ENCODE results near the gene HOTAIR. TPM values are rescaled to one million over a fixed set of nuclear protein-coding genes. Genes with fewer than 3 reads are reported as not detected.

HOTAIR gene
- total RNA-seq, 1 experiment from 2014 or later: not detected

DNA sequence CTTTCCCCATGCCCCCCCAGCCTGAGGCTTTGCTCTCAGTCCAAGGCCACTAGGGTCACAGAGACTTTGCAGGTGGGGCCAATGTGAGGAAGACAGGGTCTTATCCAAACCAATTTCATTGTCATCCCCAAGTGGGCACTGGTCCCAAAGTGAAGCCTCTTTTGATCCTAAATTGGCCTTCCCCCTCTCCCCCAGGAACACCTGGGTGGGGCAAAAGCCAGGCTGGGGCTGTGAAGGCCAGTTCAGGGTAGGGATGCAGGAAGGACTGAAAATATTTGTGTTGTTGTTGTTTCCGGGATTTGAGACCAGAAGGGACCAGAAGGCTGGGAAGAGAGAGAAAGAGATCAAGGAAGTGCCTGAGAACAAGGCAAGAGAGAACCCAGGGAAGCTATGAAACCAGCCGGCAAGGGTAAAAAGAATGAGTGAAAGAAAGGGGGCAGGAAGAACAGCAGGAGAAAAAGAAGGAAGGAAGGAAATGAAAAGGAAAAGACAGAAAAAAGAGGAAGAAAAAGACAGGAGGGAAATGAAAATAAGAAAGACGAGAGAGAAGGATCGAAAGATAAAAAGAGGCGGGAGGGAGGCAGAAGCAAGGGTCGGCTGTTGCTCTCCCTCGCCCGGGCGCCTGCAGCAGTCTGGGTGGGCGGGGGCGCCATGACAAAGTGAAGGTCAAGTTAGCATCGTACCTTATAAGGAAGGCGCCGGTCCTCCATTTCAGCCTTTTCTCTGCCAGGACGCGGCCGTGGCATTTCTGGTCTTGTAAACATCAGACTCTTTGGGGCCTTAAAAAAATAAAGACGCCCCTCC, 9.3 kb downstream of the HOTAIR start:
- CTCF ChIA-PET: interaction anchor here (1.0 kb wide), 1 partner anchor 24 kb away, joined by 3 read pairs; no protein-coding TSS in a partner anchor
- Mint-ChIP-seq H3K4me1 (ENCODE audit: low read depth, unreplicated experiment) (peaks cover 8% of the 10 kb centered on the region), H3K4me3 (ENCODE audit: low read depth, unreplicated experiment) (no peak overlapping the region), H3K9me3 (ENCODE audit: low read depth, unreplicated experiment) (no peaks in the 10 kb centered on the region), H3K27ac (ENCODE audit: unreplicated experiment) (no peak overlapping the region), H3K36me3 (ENCODE audit: insufficient read depth, unreplicated experiment) (no peaks in the 10 kb centered on the region), H3K27me3 (ENCODE audit: unreplicated experiment) (peaks cover 86% of the 10 kb centered on the region)
- DNase-seq: no peak
- BruUV-seq (replicated peaks): no TSS peak
- TF ChIP-seq CTCF (IDR thresholded peaks at IDR 0.05; ENCODE audit: unreplicated experiment): no peak
- intact Hi-C loops (cut with micrococcal nuclease; ENCODE audit: unreplicated experiment): no loop called here

DNA sequence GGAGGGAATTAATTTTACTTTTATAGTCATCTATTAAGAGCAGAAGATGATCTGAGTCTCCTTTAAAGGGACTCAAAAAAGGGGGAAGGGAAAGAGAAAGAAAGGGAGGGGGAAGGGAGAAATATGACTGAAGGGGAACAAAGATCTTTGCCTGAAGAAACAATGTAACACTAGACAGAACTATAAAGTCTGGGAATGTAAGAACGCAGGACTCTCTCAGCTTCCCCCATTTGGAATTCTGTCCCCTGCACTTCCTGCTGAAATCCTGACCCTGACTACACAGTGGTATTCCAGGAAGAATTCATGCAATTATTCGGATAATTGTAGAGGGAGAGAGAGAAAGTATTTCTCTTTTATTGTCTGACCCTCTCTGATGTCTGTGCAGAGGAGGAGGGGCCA, 10.4 kb downstream of the HOTAIR start:
- H3K27ac Mint-ChIP-seq (ENCODE audit: unreplicated experiment): no peak overlapping the region
- BruUV-seq (replicated peaks): no TSS peak
- peaks cover 8% of the 10 kb centered on the region for H3K4me1 Mint-ChIP-seq (ENCODE audit: low read depth, unreplicated experiment)
- CTCF ChIA-PET: interaction anchor here (0.9 to 1.0 kb wide), 2 partner anchors 8 to 23 kb away, joined by 3 read pairs; no protein-coding TSS in a partner anchor
- no peak overlapping the region for H3K4me3 Mint-ChIP-seq (ENCODE audit: low read depth, unreplicated experiment)
- intact Hi-C loops (cut with micrococcal nuclease; ENCODE audit: unreplicated experiment): no loop called here
- TF ChIP-seq CTCF (IDR thresholded peaks at IDR 0.05; ENCODE audit: unreplicated experiment): no peak
- no peak for DNase-seq
- H3K27me3 Mint-ChIP-seq (ENCODE audit: unreplicated experiment): peaks cover 86% of the 10 kb centered on the region
- H3K9me3 Mint-ChIP-seq (ENCODE audit: low read depth, unreplicated experiment): no peaks in the 10 kb centered on the region
- no peaks in the 10 kb centered on the region for H3K36me3 Mint-ChIP-seq (ENCODE audit: insufficient read depth, unreplicated experiment)

- H3K27me3 Mint-ChIP-seq (ENCODE audit: unreplicated experiment): peaks cover 86% of the 10 kb centered on the region
- no TSS peak for BruUV-seq (replicated peaks)
- intact Hi-C loops (cut with micrococcal nuclease; ENCODE audit: unreplicated experiment): no loop called here
- TF ChIP-seq CTCF (IDR thresholded peaks at IDR 0.05; ENCODE audit: unreplicated experiment): no peak
- no peaks in the 10 kb centered on the region for H3K9me3 Mint-ChIP-seq (ENCODE audit: low read depth, unreplicated experiment)
- DNase-seq: no peak
- H3K4me3 Mint-ChIP-seq (ENCODE audit: low read depth, unreplicated experiment): no peak overlapping the region
- CTCF ChIA-PET: interaction anchor here (0.9 kb wide), 1 partner anchor 9 kb away, joined by 3 read pairs; no protein-coding TSS in a partner anchor
- no peaks in the 10 kb centered on the region for H3K36me3 Mint-ChIP-seq (ENCODE audit: insufficient read depth, unreplicated experiment)
- peaks cover 8% of the 10 kb centered on the region for H3K4me1 Mint-ChIP-seq (ENCODE audit: low read depth, unreplicated experiment)
- no peak overlapping the region for H3K27ac Mint-ChIP-seq (ENCODE audit: unreplicated experiment)
Measured at GRCh38 chr12:53963434-53964314, 11.1 kb downstream of the HOTAIR start.

DNA sequence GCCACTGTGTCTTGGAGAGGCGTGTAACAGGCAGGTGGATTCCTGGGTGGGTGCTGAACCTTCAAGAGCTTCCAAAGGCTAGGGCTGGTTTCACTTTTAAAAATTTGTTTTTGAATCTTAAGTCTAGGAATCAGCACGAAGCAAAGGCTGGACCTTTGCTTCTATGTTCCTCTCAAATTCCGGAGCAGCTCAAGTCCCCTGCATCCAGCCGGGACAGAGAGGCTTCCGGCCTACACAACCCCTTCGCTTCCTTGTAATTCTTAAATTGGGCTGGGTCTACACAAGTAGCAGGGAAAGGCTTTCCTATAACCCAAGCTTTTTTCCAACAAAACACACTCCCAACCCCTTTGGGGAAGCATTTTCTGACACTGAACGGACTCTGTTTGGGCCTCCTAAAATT, 11.7 kb downstream of the HOTAIR start:
- Mint-ChIP-seq H3K4me1 (ENCODE audit: low read depth, unreplicated experiment) (peaks cover 8% of the 10 kb centered on the region), H3K27ac (ENCODE audit: unreplicated experiment) (no peak overlapping the region), H3K4me3 (ENCODE audit: low read depth, unreplicated experiment) (no peak overlapping the region), H3K27me3 (ENCODE audit: unreplicated experiment) (peaks cover 86% of the 10 kb centered on the region), H3K36me3 (ENCODE audit: insufficient read depth, unreplicated experiment) (no peaks in the 10 kb centered on the region), H3K9me3 (ENCODE audit: low read depth, unreplicated experiment) (no peaks in the 10 kb centered on the region)
- no peak for DNase-seq
- intact Hi-C loops (cut with micrococcal nuclease; ENCODE audit: unreplicated experiment): no loop called here
- no peak for TF ChIP-seq CTCF (IDR thresholded peaks at IDR 0.05; ENCODE audit: unreplicated experiment)
- CTCF ChIA-PET: no interaction called here
- no TSS peak for BruUV-seq (replicated peaks)

Measured in Calu3 (cell line).